SKM-1 treated with dmso at 0.1 percent for 144 hours (cell line): ENCODE results near the gene CYP2A7.
A peak's percentile ranks its signal among the peaks of the same experiment; 100 is the strongest.
"Not testable (repeated sequence)": the region's sequence is repeated elsewhere in the genome, so short reads cannot be mapped to it uniquely, and the experiment has no call there.

ENCODE experiments used
- DNase-seq: peaks from one replicate; lab custom pipeline; 2025; ENCODE audit not compliant: unreplicated experiment; lab: John Stamatoyannopoulos, UW

The CYP2A7 gene

GRCh38 chr19:40882062-40882461 lies at the start of gene CYP2A7:
CYP2A7 (minus strand) TSS chr19:40882231; CDS start chr19:40882210, 21 bp downstream.
- DNase-seq, result not testable (repeated sequence)

- DNase-seq, result not testable (repeated sequence)
These were observed 48.8 kb upstream of the CYP2A7 start for GRCh38 chr19:40930799-40931198.

GRCh38 chr19:40929942-40930341 lies 47.9 kb upstream of the CYP2A7 start:
- not testable (repeated sequence) for DNase-seq

- DNase-seq, result no peak
These were observed 46.8 kb upstream of the CYP2A7 start for GRCh38 chr19:40928850-40929249.

- no peak for DNase-seq
These were observed 45.5 kb upstream of the CYP2A7 start for GRCh38 chr19:40927567-40927966.

- DNase-seq, result not testable (repeated sequence)
These were observed 44.2 kb upstream of the CYP2A7 start for GRCh38 chr19:40926276-40926675.

- no peak for DNase-seq
These were observed 41.9 kb upstream of the CYP2A7 start for GRCh38 chr19:40923934-40924391.

GRCh38 chr19:40922237-40923160 lies 40.5 kb upstream of the CYP2A7 start:
- not testable (repeated sequence) for DNase-seq

GRCh38 chr19:40921005-40921897 lies 39.2 kb upstream of the CYP2A7 start:
- no peak for DNase-seq

GRCh38 chr19:40920300-40921004 lies 38.4 kb upstream of the CYP2A7 start:
- DNase-seq, result no peak

GRCh38 chr19:40919530-40920299 lies 37.7 kb upstream of the CYP2A7 start:
- not testable (repeated sequence) for DNase-seq

GRCh38 chr19:40918303-40918702 lies 36.3 kb upstream of the CYP2A7 start:
- not testable (repeated sequence) for DNase-seq

- DNase-seq, result peak; percentile 63
These were observed 26.9 kb upstream of the CYP2A7 start for GRCh38 chr19:40908976-40909375.

GRCh38 chr19:40907968-40908735 lies 26.1 kb upstream of the CYP2A7 start:
- DNase-seq, result peak; percentile 23

GRCh38 chr19:40906512-40906911 lies 24.5 kb upstream of the CYP2A7 start:
- no peak for DNase-seq

- not testable (repeated sequence) for DNase-seq
These were observed 22.7 kb upstream of the CYP2A7 start for GRCh38 chr19:40904673-40905156.

- not testable (repeated sequence) for DNase-seq
These were observed 20.1 kb upstream of the CYP2A7 start for GRCh38 chr19:40901975-40902750.

- not testable (repeated sequence) for DNase-seq
These were observed 18.5 kb upstream of the CYP2A7 start for GRCh38 chr19:40900521-40900920.
